HepG2 (cell line): ENCODE data around the gene TMEM198.

Experiments
- EHMT2 ChIP-seq: fragments of 200-600 bp; sonication (generic); IDR thresholded peaks from 2 replicates; pipeline ENCODE4 v1.7.0; 2017; ENCODE audit warnings: antibody characterized with exemption, low read depth, low read length, borderline replicate concordance
- IRF1 ChIP-seq: sonication (generic); formaldehyde crosslinking; IDR thresholded peaks from 2 replicates; pipeline ENCODE4 v1.4.0; 2020; ENCODE audit warnings: low read depth, mild to moderate bottlenecking, missing genetic modification reagents
- MZF1 ChIP-seq: sonication (generic); formaldehyde crosslinking; IDR thresholded peaks from 2 replicates; pipeline ENCODE4 v1.8.1; 2023; ENCODE audit warnings: mild to moderate bottlenecking, missing genetic modification reagents, borderline replicate concordance
- ZNF749 ChIP-seq: sonication (generic); formaldehyde crosslinking; IDR thresholded peaks from 2 replicates; pipeline ENCODE4 v1.8.0; 2022; ENCODE audit warnings: mild to moderate bottlenecking, missing genetic modification reagents, moderate library complexity, borderline replicate concordance
- TF ChIP-seq, protein P1 (sequence below): IDR thresholded peaks from 2 replicates; pipeline ENCODE4 v1.6.1; 2018; ENCODE audit warnings: missing genetic modification reagents, mild to moderate bottlenecking, missing compliant biosample characterization
- TF ChIP-seq, protein P2 (sequence below): sonication (generic); formaldehyde crosslinking; IDR thresholded peaks from 2 replicates; pipeline ENCODE4 v1.5.0; 2020; ENCODE audit warnings: missing genetic modification reagents

GRCh38 chr2:219514836-219515235 is 29.0 kb upstream of the TMEM198 start:
- TF ChIP-seq ZNF749 (CRISPR knock-in tag) (no peak), EHMT2 (no peak), IRF1 (no peak), MZF1 (CRISPR knock-in tag) (no peak)
- TF ChIP-seq, protein P1, sequence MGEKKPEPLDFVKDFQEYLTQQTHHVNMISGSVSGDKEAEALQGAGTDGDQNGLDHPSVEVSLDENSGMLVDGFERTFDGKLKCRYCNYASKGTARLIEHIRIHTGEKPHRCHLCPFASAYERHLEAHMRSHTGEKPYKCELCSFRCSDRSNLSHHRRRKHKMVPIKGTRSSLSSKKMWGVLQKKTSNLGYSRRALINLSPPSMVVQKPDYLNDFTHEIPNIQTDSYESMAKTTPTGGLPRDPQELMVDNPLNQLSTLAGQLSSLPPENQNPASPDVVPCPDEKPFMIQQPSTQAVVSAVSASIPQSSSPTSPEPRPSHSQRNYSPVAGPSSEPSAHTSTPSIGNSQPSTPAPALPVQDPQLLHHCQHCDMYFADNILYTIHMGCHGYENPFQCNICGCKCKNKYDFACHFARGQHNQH (CRISPR knock-in tag), result no peak
- TF ChIP-seq, protein P2, sequence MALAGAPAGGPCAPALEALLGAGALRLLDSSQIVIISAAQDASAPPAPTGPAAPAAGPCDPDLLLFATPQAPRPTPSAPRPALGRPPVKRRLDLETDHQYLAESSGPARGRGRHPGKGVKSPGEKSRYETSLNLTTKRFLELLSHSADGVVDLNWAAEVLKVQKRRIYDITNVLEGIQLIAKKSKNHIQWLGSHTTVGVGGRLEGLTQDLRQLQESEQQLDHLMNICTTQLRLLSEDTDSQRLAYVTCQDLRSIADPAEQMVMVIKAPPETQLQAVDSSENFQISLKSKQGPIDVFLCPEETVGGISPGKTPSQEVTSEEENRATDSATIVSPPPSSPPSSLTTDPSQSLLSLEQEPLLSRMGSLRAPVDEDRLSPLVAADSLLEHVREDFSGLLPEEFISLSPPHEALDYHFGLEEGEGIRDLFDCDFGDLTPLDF (CRISPR knock-in tag), result no peak
